SK-N-SH (cell line): ENCODE data around the gene AGGF1. TPM values are rescaled to one million over a fixed set of nuclear protein-coding genes. Genes with fewer than 3 reads are reported as not detected.
A peak's percentile ranks its signal among the peaks of the same experiment; 100 is the strongest.

Source experiments
- CTCF ChIA-PET: fragments of 300-600, 350-600 bp; formaldehyde crosslinking; extraction: SDS; loops from one replicate; lab custom pipeline; 2021; lab: Yijun Ruan, JAX
- POLR2A ChIA-PET: fragments of 350-600 bp; sonication (Branson Sonifier 250); formaldehyde crosslinking; extraction: SDS; loops from one replicate; lab custom pipeline; 2020; ENCODE audit warnings: antibody characterized with exemption, inconsistent platforms; lab: Yijun Ruan, JAX
- DNase-seq: peaks from one replicate; pipeline ENCODE4 v3.0.0; 2012
- H2AFZ ChIP-seq: fragments of 200-600 bp; sonication (generic); 2 replicates; pipeline ENCODE4 v1.8.1; 2016; ENCODE audit warnings: antibody characterized with exemption, mild to moderate bottlenecking, low read depth
- H3F3A ChIP-seq: fragments of 200-600 bp; sonication (generic); replicated peaks from 2 replicates; pipeline ENCODE3; 2016; ENCODE audit warnings: antibody characterized with exemption, mild to moderate bottlenecking; ENCODE audit not compliant: insufficient read depth
- H3K27ac ChIP-seq, 2 experiments: fragments of 200-500 bp in 1 of 2; fragments of 200-600 bp in 1 of 2; sonication (Bioruptor generic) in 1 of 2; sonication (generic), shearing (Covaris generic) in 1 of 2; 2 replicates each; pipeline versions ENCODE4 v1.5.1 to v1.6.1; 2014 to 2016; ENCODE audit warnings: low read depth in 2 of 2, inconsistent platforms in 1 of 2, low read length in 1 of 2, mild to moderate bottlenecking in 1 of 2, mixed read lengths in 1 of 2
- H3K27me3 ChIP-seq: fragments of 200-600 bp; sonication (generic), shearing (Covaris generic); 2 replicates; pipeline ENCODE4 v1.6.1; 2016; ENCODE audit warnings: mixed run types; ENCODE audit not compliant: insufficient read depth
- H3K36me3 ChIP-seq, 2 experiments: fragments of 200-500 bp in 1 of 2; fragments of 200-600 bp in 1 of 2; sonication (Bioruptor generic) in 1 of 2; sonication (generic) in 1 of 2; replicated peaks in 1 of 2; 2 replicates each; pipeline versions ENCODE3 to v1.5.1; 2014 to 2016; ENCODE audit warnings: low read length in 1 of 2, mild to moderate bottlenecking in 1 of 2; ENCODE audit not compliant: insufficient read depth in 2 of 2, control insufficient read depth in 1 of 2
- H3K4me1 ChIP-seq, 2 experiments: fragments of 200-500 bp in 1 of 2; fragments of 200-600 bp in 1 of 2; sonication (Bioruptor generic) in 1 of 2; sonication (generic), shearing (Covaris generic) in 1 of 2; 2 replicates each; pipeline versions ENCODE4 v1.5.1 to v1.6.1; 2014 to 2016; ENCODE audit warnings: low read depth in 1 of 2, low read length in 1 of 2, mixed run types in 1 of 2; ENCODE audit not compliant: insufficient read depth in 2 of 2, control insufficient read depth in 1 of 2
- H3K4me2 ChIP-seq: fragments of 200-600 bp; sonication (generic), shearing (Covaris generic); 2 replicates; pipeline ENCODE4 v1.6.1; 2017; ENCODE audit warnings: mixed run types
- H3K4me3 ChIP-seq, 2 experiments: fragments of 200-500 bp in 1 of 2; fragments of 200-600 bp in 1 of 2; sonication (Bioruptor generic) in 1 of 2; sonication (generic), shearing (Covaris generic) in 1 of 2; 2 replicates each; pipeline versions ENCODE4 v1.5.1 to v1.8.1; 2014 to 2016; ENCODE audit warnings: low read depth in 2 of 2, inconsistent platforms in 1 of 2, low read length in 1 of 2, mild to moderate bottlenecking in 1 of 2, mixed read lengths in 1 of 2, moderate library complexity in 1 of 2
- H3K79me2 ChIP-seq: fragments of 200-600 bp; sonication (generic); 2 replicates; pipeline ENCODE4 v1.8.1; 2017; ENCODE audit warnings: mild to moderate bottlenecking; ENCODE audit not compliant: insufficient read depth
- H3K9ac ChIP-seq: fragments of 200-600 bp; sonication (generic); 2 replicates; pipeline ENCODE4 v1.6.1; 2017; ENCODE audit warnings: mixed run types
- H3K9me2 ChIP-seq: fragments of 200-600 bp; sonication (generic); 2 replicates; pipeline ENCODE4 v1.6.1; 2017; ENCODE audit warnings: mixed run types
- H3K9me3 ChIP-seq: fragments of 200-600 bp; sonication (generic); 2 replicates; pipeline ENCODE4 v1.6.1; 2017; ENCODE audit warnings: mixed run types, mild to moderate bottlenecking, moderate library complexity
- H4K20me1 ChIP-seq: fragments of 200-600 bp; sonication (generic); 2 replicates; pipeline ENCODE4 v1.6.1; 2017; ENCODE audit warnings: mild to moderate bottlenecking, mixed run types; ENCODE audit not compliant: insufficient read depth
- CHD2 ChIP-seq: fragments of 150-350 bp; IDR thresholded peaks from 2 replicates; pipeline ENCODE4 v1.6.1; 2018; ENCODE audit warnings: low read length; ENCODE audit not compliant: partially characterized antibody
- CTCF ChIP-seq: fragments of 200-600 bp; sonication (generic); IDR thresholded peaks from 2 replicates; pipeline ENCODE4 v1.6.1; 2017; ENCODE audit warnings: antibody characterized with exemption, mild to moderate bottlenecking, moderate library complexity
- ELF1 ChIP-seq: IDR thresholded peaks from 2 replicates; pipeline ENCODE4 v1.4.0; 2012
- EP300 ChIP-seq, 2 experiments: IDR thresholded peaks; 2 replicates each; pipeline versions ENCODE4 v1.4.0 to v1.6.1; 2012; ENCODE audit warnings: borderline replicate concordance in 1 of 2, low read depth in 1 of 2, low read length in 1 of 2
- EZH2phosphoT487 ChIP-seq: fragments of 200-600 bp; sonication (generic); IDR thresholded peaks from 2 replicates; pipeline ENCODE4 v1.6.1; 2017; ENCODE audit warnings: low read depth, mixed run types, mild to moderate bottlenecking, antibody characterized with exemption, moderate library complexity, borderline replicate concordance
- FOSL2 ChIP-seq: IDR thresholded peaks from 2 replicates; pipeline ENCODE4 v1.4.0; 2012; ENCODE audit warnings: low read depth, mild to moderate bottlenecking, moderate library complexity, borderline replicate concordance
- FOXJ3 ChIP-seq: sonication (generic); formaldehyde crosslinking; IDR thresholded peaks from 2 replicates; pipeline ENCODE4 v1.5.1; 2020; ENCODE audit warnings: mild to moderate bottlenecking, missing genetic modification reagents
- FOXM1 ChIP-seq: IDR thresholded peaks from 2 replicates; pipeline ENCODE4 v1.4.0; 2012; ENCODE audit warnings: low read depth, mild to moderate bottlenecking
- GABPA ChIP-seq: IDR thresholded peaks from 2 replicates; pipeline ENCODE4 v1.4.0; 2012; ENCODE audit warnings: low read depth, mild to moderate bottlenecking
- JUND ChIP-seq: IDR thresholded peaks from 2 replicates; pipeline ENCODE4 v1.4.0; 2012
- NRF1 ChIP-seq: IDR thresholded peaks from 2 replicates; pipeline ENCODE4 v1.6.1; 2012; ENCODE audit warnings: low read depth, mild to moderate bottlenecking, low read length
- PBX3 ChIP-seq: IDR thresholded peaks from 2 replicates; pipeline ENCODE4; 2012
- POLR2AphosphoS5 ChIP-seq: IDR thresholded peaks from 2 replicates; pipeline ENCODE4 v1.6.1; 2012; ENCODE audit warnings: low read depth, low read length
- RCOR1 ChIP-seq: fragments of 150-350 bp; IDR thresholded peaks from 2 replicates; pipeline ENCODE4 v1.6.1; 2017; ENCODE audit warnings: antibody characterized with exemption, low read length
- REST ChIP-seq: IDR thresholded peaks from 2 replicates; pipeline ENCODE4 v1.6.1; 2012; ENCODE audit warnings: mild to moderate bottlenecking, low read depth, low read length, moderate library complexity
- RXRA ChIP-seq: IDR thresholded peaks from 2 replicates; pipeline ENCODE4 v1.4.0; 2012; ENCODE audit warnings: low read depth, mild to moderate bottlenecking, borderline replicate concordance
- TAF1 ChIP-seq: IDR thresholded peaks from 2 replicates; pipeline ENCODE4 v1.6.1; 2012; ENCODE audit warnings: low read depth, mild to moderate bottlenecking, low read length, moderate library complexity, borderline replicate concordance
- USF1 ChIP-seq: IDR thresholded peaks from 2 replicates; pipeline ENCODE4 v1.4.0; 2012; ENCODE audit warnings: low read depth, borderline replicate concordance
- YY1 ChIP-seq: IDR thresholded peaks from 2 replicates; pipeline ENCODE4 v1.4.0; 2012; ENCODE audit warnings: low read depth, mild to moderate bottlenecking
- WGBS: methylation state at CpG from one replicate; pipeline ENCODE4 v1.1.6; 2017; ENCODE audit warnings: low lambda C conversion rate; 5-methylcytosine and 5-hydroxymethylcytosine counted together
- polyA plus RNA-seq, 3 experiments: library from polyadenylated mRNA; depleted of rRNA; stranded (reverse); fragments of >200 nt; gene quantifications; 2 replicates each; pipeline ENCODE4 v1.2.3, GENCODE V29; 2012

The AGGF1 gene
- polyA plus RNA-seq, 1 of the 3 experiments (the other 2 are of a cell fraction): 9.8 TPM

- H3K27ac ChIP-seq: peak overlapping the region in 1 of 2 experiments; percentile 80; a peak in 2 of 4 replicates
- peak overlapping the region; percentile 82 to 99; a peak in 3 of 4 replicates for H3K4me3 ChIP-seq
- no peaks in the 10 kb centered on the region for H3F3A ChIP-seq
- H4K20me1 ChIP-seq: no peaks in the 10 kb centered on the region; the same call in 1 of the 2 replicates
- H3K36me3 ChIP-seq: peaks cover 2 to 3% of the 10 kb centered on the region in 2 experiments
- WGBS: 93% methylated on average over 2 of the region's 2 CpGs
- H3K9me2 ChIP-seq: no peaks in the 10 kb centered on the region
- CTCF ChIA-PET: interaction anchor here (1.1 kb wide), 1 partner anchor 12 kb away, joined by 4 read pairs; no protein-coding TSS in a partner anchor
- H3K9ac ChIP-seq: no peak overlapping the region
- H3K4me2 ChIP-seq: peak overlapping the region; percentile 96
- peak overlapping the region; percentile 95 for H2AFZ ChIP-seq
- POLR2A ChIA-PET: interaction anchor here (1.2 to 1.7 kb wide), 2 partner anchors 48 to 57 kb away, joined by 8 to 9 read pairs; partner anchors contain the start of gene ZBED3
- 0 out of 2 replicates have a peak, but pooled peaks cover 7% of the 10 kb centered on the region for H3K9me3 ChIP-seq
- DNase-seq: no peak
- H3K4me1 ChIP-seq: peaks cover 7 to 12% of the 10 kb centered on the region in 2 experiments; a peak in 3 of 4 replicates
- TF ChIP-seq USF1: no peak
- TF ChIP-seq CHD2: no peak
- no peak for TF ChIP-seq EP300 (IDR thresholded peaks at IDR 0.05; ENCODE audit: borderline replicate concordance in 1 of 2, low read depth in 1 of 2, low read length in 1 of 2)
- no peak for TF ChIP-seq FOXJ3 (CRISPR knock-in tag)
- TF ChIP-seq RCOR1: no peak
- TF ChIP-seq ELF1: no peak
- TF ChIP-seq REST: no peak
- no peak for TF ChIP-seq JUND
- no peak for TF ChIP-seq TAF1
- TF ChIP-seq NRF1: no peak
- TF ChIP-seq PBX3: no peak
- no peak for TF ChIP-seq CTCF
- no peak for TF ChIP-seq EZH2phosphoT487
- TF ChIP-seq POLR2AphosphoS5: no peak
- TF ChIP-seq RXRA: no peak
- no peak for TF ChIP-seq YY1
- TF ChIP-seq GABPA: no peak
- TF ChIP-seq FOXM1: no peak
- TF ChIP-seq FOSL2: no peak
- peaks cover 1% of the 10 kb centered on the region; the same call in 1 of the 2 replicates for H3K27me3 ChIP-seq
- peaks cover 27% of the 10 kb centered on the region for H3K79me2 ChIP-seq
These were observed 773 bp upstream of the AGGF1 start for GRCh38 chr5:77029376-77029885.
